ENCODE data around the gene PLCH1.

DNA sequence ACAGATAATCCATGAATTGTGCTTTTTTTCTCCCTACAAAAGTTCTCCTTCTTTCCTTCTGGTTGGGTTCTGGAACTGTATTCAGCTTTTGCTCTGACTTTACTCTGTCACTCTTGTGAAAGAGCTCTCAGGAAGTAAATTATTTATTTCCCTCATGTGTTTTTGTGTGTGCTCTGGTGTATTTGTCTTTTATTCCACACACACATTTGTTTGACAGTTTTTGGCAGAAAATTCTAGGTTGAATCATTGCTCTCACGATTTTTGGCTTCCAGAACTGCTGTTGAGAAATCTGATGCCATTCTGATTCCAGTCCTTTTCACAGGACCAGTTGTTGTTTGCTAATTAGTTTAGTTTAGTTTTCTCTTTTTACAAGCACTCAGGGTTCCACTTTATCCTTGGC lies 172.8 kb downstream of the PLCH1 start:
- no peak for TF ChIP-seq POLR2AphosphoS5 (IDR thresholded peaks at IDR 0.05)
- TF ChIP-seq, protein P1, sequence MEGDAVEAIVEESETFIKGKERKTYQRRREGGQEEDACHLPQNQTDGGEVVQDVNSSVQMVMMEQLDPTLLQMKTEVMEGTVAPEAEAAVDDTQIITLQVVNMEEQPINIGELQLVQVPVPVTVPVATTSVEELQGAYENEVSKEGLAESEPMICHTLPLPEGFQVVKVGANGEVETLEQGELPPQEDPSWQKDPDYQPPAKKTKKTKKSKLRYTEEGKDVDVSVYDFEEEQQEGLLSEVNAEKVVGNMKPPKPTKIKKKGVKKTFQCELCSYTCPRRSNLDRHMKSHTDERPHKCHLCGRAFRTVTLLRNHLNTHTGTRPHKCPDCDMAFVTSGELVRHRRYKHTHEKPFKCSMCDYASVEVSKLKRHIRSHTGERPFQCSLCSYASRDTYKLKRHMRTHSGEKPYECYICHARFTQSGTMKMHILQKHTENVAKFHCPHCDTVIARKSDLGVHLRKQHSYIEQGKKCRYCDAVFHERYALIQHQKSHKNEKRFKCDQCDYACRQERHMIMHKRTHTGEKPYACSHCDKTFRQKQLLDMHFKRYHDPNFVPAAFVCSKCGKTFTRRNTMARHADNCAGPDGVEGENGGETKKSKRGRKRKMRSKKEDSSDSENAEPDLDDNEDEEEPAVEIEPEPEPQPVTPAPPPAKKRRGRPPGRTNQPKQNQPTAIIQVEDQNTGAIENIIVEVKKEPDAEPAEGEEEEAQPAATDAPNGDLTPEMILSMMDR (IDR thresholded peaks at IDR 0.05) = no peak
- no peak for TF ChIP-seq EP300 (IDR thresholded peaks at IDR 0.05)
